ENCODE measurements around the gene HNRNPA3.
A peak's percentile ranks its signal among the peaks of the same experiment; 100 is the strongest.
"Not testable (repeated sequence)": the region's sequence is repeated elsewhere in the genome, so short reads cannot be mapped to it uniquely, and the experiment has no call there.

Gene HNRNPA3

DNA sequence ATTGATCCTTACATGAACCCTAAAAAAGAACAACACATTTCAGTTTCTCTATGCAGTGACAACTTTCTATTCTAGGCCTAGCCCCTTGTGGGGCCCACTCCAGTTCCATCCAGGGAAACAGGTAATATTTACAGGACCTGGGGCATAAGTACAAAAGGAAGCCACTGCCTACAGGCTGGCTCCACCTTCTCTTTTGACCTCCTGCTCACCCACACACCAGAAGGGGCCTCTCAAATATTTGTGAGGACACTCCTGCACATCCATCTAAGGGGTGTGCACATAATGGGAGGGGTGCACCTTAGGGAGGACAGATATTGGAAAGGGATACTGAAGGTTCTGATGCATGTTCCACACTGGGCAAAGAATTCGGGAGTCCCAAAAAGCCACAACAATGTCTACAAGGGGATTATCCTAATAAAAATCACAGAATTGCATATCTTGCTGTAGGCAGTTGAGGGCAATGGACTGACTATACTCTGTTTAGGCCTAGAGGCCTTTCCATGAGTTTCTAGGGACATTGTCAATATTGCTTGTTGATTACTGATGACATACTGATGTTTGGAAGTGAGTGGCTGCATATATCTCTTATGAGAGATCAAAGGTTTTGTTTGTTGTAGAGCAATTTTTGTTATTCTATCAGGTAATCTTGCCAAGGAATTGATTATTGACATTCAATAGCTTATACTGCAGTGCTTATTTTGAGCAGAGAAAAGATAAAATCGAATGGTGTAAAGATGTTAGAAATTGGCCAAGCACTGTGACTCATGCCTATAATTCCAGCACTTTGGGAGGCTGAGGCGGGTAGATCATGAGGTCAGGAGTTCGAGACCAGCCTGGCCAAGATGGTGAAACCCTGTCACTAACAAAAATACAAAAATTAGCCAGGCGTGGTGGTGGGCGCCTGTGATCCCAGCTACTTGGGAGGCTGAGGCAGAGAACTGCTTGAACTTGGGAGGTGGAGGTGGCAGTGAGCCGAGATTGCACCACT is 23.8 kb upstream of the HNRNPA3 start:
- DNase-seq = no peak

DNA sequence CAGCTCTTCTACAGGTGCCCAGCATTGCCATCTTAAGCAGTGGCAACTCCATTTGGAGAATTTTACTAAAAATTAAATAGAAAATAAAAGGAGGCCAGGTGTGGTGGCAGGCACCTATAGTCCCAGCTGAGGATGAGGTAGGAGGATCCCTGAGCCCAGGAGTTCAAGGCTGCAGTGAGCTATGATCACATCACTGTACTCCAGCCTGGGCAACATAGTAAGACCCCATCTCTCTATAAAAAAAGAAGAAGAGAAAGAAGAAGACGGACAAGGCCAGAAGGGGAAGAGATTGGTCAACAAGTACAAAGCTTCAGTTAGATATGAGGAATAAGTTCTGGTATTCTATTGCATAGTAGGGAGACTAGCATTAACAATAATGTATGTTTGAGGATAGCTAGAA is 21.7 kb upstream of the HNRNPA3 start:
- no peak for DNase-seq

DNA sequence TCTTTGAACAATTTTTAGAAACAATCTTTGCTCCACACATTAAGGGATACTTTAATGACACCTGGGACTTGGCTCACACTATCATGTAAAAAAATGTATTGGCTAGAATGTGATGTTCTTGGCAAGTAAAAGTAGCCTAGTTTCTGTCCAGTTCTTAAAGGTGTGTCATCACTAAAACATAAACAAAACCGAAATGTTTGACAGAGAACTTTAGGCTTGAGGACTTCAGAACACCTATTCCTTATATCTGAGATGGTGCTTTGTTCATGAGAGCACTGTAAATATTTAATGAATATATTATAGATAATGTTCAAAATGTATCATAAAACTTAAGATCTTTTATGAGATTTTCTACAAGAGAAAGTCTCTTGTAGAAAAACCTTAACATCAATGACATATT is 19.8 kb upstream of the HNRNPA3 start:
- no peak for DNase-seq

DNA sequence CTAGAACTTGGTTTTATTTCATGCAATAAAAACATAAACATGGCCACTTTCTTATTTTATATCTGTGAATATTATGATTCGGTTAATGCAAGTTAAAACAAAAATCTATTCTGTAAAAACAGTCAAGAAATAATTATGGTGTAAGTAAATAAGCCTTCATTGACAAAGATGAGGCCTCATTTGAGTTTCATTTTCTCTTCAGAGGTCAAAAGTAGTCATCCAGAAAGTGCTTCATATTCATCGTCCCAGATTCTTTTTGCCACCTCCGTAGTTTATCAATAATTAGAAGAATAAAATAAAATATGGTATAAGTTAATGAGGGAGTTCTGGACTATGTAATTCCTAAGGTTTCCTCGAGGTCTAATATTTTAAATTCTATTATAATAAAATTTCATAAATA is 19.4 kb upstream of the HNRNPA3 start:
- no peak for DNase-seq

DNA sequence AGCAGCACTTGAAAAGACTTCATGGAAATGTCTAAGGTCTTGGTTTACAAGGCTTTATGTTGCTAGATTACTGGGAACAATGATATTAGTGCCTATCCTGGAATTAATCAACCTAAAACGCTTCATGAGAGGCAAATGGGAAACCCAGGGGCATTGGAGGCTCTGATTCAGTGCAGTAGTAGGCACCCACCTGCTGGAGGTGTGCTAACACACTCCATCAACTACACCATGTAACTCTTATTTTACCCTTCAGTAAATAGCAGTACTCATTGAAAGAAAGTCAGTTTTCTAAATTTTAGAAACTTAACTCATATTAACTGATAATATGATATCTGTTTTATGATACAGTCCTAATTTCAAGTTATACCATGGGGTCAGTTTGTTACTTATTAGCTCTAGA is 17.4 kb upstream of the HNRNPA3 start:
- no peak for DNase-seq

DNA sequence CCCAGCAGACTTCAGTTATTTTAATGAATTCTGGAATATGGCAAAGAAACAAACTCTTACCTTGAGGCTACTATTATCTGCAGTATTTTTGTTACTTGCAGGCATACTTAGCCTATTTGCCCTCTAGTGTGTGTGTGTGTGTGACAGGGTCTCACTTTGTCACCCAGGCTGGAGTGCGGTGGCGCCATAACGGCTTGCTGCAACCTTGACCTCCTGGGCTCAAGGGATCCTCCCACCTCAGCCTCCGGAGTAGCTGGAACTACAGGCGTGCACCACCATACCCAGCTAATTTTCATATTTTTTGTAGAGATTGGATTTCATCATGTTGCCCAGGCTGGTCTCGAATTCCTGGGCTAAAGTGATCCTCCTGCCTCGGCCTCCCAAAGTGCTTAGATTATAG is 12.2 kb upstream of the HNRNPA3 start:
- not testable (repeated sequence) for DNase-seq

DNA sequence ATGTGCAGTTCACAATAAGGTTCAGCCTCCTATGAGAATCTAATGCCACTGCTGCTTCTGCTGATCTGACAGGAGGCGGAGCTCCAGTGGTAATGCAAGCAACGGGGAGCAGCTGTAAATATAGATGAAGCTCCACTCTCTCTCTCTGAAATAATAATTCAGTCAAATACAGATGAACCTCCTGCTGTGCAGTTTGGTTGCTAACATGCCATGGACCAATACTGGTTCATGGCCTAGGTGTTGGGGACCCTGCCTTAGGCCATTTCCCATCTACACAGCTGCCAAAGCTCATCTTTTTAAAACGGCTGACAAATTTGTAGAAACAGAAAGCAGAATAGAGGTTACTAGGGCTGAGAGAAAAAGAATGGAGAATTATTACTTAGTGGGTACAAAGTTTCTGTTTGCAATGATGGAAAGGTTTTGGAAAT is 10.7 kb upstream of the HNRNPA3 start:
- DNase-seq = no peak

DNA sequence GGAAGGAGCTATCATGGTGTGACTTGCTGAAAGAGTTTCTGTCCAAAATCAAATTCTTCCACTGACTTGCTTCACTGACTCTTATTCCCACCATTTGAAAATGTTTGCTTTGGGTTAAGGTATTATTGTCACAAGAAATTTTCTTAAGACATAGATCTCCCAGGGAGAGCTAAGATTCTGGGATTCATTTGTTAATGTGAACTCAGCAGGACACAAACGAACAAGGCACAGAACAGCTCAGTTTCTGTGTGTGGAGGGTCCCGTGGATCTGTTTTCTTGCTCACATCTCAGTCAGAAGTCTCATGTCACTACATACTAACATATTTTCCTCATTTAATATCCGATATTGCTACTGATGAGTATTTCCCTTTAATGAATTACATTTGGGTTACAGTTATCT is 8.2 kb upstream of the HNRNPA3 start:
- no peak for DNase-seq

DNA sequence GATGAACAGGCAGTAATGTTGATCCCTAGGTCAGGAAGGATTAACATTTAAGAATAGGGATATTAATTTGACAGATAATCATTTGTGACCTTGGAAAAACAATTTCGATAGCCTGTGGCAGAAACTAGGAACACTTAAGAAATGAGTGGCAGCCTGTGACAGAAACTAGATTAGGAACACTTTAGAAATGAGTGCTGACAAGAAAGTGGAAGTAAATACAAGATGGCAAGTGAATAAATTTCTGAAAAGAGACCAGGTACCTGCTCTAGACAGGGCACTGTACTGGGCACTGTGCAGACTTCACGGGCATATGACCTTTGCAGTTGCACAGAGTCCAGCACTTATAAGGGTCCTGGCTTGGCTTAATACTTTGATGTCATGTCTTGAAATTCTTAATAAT is 5.5 kb upstream of the HNRNPA3 start:
- no peak for DNase-seq

DNA sequence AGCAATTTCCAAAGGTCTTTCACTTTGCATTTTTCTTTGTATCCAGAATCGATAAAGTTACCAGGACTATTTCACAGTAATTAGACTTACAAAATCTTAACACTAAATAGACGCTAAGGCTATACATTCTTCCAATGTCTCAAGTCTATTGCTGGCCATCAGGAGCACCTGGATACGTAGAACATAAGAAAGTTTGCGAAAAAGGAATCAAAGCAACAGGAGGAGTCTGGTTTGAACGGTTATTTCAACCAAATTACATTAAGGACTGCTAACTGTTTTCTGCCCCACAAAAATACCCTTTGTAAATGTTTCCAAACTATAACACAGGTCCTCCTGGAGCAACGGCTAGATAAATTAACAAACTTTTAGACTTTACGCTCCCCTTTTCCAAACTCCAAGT is 1.4 kb upstream of the HNRNPA3 start:
- no peak for DNase-seq

DNA sequence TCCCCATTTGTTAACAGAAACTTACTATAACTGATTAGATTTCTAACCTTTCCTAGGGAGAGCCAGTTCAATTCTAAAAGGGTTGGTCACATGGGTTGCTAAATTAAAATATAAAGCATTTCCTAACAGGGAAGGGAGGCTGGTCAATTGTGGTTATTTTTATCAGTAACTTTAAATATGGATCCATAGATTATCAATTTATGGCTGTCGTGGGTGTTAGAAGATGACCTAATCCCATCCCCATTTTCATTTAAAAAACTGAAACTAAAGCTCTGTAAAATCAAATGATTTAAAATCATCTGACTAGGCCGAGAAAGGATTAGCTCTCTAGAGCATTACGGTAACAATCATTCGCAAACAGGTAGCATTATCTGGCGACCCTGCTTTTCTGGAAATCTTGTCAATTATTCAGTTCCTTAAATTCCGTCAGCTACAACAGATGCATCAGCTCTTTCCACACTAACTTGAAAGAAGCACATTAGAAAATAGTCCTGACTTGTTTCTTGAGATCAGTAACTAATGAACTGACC is 953 bp upstream of the HNRNPA3 start:
- DNase-seq = no peak

DNA sequence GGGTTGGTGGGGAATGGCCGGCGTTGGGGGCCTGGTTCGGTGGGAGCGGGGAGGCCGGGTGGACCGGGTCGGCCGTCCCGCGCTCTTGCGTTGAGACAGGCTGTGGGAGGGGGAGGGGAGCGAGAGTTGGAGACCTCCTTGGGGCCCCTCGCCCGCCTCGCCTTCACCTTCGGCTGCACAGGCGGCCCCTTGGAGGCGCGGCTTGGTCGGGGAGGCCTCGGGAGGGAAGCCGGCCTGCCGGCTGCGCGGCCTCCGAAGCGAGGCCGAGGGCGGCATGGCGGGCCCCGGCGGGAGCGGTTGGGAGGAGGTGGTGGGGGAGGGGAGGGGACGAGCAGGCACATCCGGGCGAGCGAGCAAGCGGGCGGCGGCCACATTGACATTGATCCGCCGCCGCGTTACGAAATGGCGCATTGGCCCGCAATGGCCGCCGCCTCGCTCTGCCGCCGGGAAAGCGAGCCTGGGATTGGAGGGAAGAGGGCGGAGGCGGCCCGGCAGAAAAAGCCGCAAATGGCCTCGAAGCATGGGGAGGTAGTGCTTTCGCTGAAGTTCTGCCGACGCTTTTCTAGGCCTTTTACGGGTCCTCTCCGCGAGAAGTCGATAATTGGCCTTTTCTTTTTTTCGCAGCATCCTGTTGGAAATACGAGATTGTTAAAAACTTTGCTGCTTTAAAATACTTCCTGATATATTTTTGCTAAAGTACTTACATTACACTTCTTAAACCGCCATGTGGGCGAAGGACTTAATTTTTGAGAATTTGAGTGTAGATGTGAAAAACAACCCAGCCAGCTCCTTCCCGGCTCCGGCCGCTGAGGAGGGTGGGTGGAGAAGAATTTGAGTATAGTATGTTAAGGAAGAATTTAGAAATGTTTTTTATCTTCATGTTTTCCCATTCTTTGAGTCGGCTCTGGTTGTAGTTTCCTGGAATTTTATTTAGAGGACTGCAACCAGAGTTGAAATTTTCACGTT is 580 bp downstream of the HNRNPA3 start:
- peak; percentile 70 for DNase-seq

DNA sequence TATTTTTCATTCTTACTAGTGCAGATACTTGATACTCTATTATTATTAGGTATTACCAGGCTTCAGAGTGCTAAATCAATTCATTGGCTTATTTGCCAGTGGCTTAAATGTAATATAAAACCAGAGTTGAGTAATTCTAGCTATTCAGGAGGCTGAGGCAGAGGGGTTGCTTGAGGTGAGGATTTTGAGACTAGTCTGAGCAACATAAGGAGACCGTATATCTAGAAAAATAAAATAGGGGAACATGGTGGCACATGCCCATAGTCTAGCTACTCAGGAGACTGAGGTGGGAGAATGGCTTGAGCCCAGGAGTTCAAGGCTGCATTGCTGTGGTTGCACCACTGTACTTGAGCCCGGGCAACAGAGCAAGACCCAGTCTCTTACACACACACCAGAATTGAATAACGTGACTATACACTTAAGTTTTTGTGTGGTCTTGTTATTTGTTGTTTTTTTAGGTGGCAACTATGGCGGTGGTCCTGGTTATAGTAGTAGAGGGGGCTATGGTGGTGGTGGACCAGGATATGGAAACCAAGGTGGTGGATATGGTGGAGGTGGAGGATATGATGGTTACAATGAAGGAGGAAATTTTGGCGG is 4.8 kb downstream of the HNRNPA3 start:
- no peak for DNase-seq

DNA sequence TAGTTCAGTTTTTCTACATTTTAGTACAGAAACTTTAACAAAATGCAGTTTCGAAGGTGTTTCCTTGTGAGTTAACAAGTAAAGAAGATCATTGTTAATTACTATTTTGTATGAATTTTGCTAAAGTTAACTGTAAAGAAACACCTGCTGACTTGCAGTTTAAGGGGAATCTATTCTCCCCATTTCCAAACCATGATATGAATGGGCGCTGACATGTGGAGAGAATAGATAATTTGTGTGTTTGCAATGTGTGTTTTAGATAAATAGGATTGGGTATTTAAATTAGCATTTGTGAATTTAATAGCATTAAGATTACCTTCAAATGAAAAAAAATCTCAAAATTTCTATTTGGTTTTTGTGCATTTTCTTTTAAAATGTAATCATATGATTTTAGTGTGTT is 7.2 kb downstream of the HNRNPA3 start:
- DNase-seq = not testable (repeated sequence)

DNA sequence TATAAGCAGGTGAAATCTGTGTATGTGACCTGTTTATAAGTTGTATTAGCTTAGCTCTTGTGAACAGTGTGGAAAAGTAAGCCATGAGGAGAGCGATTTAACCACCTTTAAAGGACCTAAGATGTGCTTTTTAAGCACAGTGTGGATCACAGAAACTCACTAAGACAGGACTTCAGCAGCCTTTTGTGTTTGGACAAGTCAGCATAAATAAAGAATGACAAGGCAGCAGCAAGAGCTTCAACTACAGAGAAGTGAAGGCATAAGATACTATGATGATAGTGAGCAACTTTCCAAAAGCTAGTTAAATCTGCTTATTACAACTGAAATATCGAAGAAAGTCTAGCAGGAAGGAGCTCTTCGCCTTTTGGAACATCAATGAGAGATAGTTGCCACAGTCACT is 8.9 kb downstream of the HNRNPA3 start:
- DNase-seq = no peak

DNA sequence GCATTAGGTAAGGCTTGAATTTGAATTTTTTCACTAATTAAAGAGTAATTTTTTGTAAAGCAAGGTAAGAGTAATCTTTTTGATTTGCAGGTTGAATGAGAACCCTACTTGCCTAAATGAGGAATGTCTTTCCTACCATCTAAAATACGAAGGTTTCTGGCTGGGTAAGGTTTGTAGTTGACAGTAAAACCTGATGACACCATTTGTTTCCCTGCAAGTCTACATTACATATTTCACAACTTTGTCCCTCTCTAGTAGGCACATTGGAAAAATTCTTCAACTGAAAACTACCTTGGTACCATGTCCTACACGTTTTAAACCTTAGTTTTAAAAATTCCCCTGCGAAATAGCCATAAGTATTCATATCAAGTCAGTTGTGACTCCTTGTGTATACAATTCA is 9.4 kb downstream of the HNRNPA3 start:
- no peak for DNase-seq

DNA sequence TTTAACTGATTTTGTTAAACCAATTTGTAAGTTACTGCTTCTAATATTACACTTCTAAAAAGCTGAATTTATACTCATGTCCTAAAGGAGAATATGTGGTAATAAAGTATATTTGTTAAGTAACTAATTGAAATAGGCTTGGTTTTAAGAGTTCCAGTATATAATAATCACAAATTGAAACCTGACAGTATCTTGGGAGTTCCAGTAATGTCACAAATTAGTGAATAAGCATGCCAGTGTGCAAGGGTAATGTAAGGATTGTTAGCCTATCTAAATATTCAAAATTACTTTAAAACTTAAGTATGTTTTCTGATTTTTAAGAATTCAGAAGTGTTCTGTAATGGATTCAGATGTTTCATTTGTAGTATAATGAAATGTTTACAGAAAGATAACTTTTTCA is 10.8 kb downstream of the HNRNPA3 start:
- DNase-seq = not testable (repeated sequence)

DNA sequence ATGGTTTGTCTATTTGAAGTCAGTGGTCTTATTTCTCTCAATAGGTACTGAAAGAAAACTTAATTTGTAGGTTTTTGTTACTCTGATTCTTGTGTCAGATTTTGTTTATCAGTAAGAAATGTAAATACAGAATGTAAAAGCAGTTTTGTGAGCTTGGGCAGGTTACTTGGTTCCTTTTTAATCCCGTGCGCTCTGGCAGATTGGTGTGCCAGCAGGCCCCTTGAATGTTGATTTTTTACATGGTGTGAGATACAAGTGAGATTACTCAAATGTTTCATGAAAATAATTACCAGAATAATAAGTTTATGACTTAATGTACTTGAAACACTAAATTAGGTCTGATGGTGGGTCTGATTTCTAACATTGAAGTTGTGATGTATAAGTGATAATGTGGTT is 13.4 kb downstream of the HNRNPA3 start:
- no peak for DNase-seq

DNA sequence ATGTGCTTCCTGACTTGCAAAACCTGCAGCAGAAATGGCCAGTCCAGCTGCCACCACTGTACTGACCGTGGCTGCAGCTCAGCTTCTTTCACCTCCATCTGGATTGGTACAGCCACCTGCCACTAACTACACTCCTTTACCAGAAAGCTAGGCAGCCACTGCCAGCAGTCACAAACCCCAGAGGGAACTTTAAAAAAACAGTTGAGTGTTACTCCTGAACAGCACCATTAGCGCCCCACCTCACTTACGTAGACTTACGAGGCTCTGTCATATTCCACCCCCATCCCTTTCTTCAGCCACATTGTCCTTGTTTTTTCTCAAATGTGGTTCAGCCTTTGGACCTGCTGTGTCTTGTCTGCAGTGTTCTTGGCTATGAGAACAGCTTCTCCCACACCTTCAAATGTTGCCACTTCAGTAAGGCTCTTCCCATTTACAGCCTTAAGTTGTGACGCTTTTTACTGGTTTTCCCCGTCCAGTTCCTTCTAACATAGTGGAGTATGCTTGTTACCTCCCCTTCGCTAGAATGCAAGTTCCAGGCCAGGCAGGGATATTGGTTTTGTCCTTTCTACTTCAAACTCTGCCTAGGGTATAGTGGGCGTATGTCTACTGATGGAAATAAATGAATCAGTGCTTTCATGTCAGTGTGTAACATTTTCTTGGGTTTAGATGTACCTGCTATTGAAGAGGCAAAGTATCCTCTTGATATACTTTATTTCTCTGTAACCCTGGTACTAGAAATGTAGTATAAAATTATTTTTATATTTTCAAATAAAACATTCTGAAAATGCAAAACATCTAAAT is 17.0 kb downstream of the HNRNPA3 start:
- DNase-seq = no peak

DNA sequence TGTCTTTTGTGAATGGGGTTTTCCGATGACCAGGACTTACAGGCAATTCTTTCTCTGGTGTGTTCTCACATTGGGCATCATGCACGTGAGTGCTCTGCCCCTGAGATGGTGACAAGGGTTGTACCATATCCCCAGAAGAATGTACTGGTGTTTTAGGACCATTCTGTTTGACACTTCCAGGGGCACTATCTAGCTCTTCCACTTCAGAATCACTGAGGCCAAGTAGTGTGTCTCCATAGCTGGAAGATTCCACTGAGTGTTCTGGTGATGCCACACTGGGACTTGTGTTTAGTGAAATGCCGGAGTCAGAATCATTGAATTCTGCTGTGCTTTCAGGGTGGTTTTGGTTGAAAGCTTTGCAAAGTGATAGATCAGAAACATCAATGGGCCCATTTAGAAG is 18.7 kb downstream of the HNRNPA3 start:
- no peak for DNase-seq

DNA sequence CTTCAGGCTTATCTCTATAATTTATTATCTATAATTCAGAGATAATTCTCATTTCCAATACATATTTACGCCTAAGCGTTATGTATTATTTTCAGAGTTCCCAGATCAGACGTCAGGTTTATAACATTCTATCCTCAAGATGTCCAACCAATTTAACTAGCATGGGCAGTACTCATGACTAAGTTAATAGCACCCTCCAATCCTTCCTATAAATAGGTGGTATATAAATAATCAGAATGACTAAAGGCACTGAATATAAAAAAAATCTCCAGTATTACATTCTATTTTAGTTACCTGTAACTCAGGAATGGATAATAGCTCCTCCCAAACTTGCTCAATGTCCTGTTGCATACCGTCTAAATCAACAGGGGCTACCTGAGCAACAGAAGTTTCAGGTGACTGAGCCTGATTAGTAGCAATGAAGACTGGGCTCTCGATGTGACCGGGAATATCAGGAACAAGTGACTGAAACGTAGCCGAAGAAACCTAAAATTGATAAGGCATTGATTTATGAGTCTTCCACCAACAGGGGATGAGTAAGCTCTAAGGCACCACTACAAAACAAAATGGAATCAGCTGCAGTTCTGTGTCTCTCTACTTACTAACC is 19.6 kb downstream of the HNRNPA3 start:
- no peak for DNase-seq

DNA sequence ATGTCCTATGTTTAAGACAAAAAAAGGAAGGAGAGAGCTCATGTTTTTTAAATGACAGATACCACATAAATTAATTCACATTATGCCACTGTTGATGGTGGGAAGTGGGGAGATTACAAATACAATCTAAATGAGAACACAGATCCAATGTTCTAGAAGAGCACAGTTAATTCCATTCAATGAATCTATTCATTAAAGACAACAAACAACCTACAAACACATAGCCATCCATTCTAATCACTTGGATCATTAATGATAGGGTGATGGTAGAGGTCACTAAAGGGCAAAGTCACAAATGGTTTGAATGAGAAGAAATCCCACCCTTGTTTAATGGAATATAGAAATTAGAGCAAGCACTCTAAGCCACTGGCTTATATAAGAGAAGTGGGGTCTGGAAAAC is 21.7 kb downstream of the HNRNPA3 start:
- no peak for DNase-seq

Data from NCI-H1092 treated with DMSO at 0.1 percent for 48 hours (cell line).